GM18907 (cell line): Measurements from ENCODE around the gene LARP1B.
A peak's percentile ranks its signal among the peaks of the same experiment; 100 is the strongest.
"Not testable (repeated sequence)": the region's sequence is repeated elsewhere in the genome, so short reads cannot be mapped to it uniquely, and the experiment has no call there.

Experiments
- ATAC-seq: cut with Tn5 transposase; IDR thresholded peaks from one replicate; pipeline ENCODE4 v1.9.1; 2021; ENCODE audit warnings: mild to moderate bottlenecking, moderate library complexity; ENCODE audit not compliant: unreplicated experiment

Gene LARP1B

GRCh38 chr4:128134925-128135324 is 73.8 kb downstream of the LARP1B start:
- ATAC-seq: no peak

- ATAC-seq: no peak
Measured at GRCh38 chr4:128135391-128135790, 74.3 kb downstream of the LARP1B start.

- no peak for ATAC-seq
Measured at GRCh38 chr4:128141866-128142265, 80.8 kb downstream of the LARP1B start.

DNA sequence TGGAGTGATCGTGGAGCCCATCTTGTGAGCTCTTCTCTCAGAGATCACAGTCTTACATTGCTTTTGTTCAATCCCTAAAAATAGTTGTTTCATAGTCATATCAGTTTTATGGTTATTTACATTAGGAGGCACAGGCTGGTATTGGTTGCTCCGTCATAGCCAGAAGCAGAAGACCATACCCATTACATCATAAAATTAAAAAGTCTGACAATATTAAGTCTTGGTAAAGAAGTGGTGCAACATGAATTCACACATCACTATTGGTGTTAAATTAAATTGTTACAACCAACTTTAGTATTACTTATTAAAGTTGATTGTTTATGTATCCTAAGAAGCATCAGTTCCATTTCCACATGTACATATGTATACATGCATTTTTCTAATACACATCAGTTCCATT is 84.6 kb downstream of the LARP1B start:
- ATAC-seq: no peak

DNA sequence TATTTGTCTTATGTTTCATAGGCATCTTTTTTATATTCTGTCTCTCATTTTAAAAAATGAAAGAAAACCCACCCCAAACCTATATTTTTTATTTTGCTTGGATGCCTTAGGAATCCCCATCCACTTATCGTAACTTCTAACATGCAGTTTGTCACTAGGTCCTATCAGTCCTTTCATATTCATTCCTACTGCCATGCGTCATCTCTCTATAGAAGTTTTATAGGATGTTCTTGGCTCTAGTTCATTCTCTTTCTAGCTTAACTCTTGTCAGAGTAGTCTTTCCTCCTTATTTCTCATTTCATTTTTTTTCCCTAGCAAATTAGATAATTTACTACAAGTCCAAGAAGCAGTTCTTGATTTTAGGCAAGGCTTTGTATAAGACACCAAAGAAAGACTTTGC is 92.7 kb downstream of the LARP1B start:
- no peak for ATAC-seq

GRCh38 chr4:128155231-128155855 is 94.2 kb downstream of the LARP1B start:
- ATAC-seq: no peak

DNA sequence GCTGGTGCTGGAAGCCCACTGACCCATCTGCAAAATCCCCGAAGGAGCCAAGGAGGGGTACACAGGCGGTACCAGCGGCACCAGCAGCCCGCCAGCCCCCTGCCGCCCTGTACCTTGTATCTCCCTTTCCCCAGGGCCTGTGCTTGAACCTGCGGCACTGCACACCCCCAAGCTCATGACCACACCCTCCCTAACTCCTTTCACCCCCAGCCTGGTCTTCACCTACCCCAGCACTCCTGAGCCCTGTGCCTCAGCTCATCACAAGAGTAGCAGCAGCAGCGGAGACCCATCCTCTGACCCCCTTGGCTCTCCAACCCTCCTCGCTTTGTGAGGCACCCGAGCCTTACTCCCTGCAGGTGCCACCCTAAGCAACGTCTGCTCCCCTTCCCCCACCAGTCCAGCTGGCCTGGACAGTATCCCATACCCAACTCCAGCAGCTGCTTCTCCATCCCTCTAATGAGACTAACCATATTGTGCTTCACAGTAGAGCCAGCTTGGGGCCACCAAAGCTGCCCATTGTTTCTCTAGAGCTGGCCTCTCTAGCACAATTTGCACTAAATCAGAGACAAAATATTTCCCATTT is 94.9 kb downstream of the LARP1B start:
- ATAC-seq: no peak

DNA sequence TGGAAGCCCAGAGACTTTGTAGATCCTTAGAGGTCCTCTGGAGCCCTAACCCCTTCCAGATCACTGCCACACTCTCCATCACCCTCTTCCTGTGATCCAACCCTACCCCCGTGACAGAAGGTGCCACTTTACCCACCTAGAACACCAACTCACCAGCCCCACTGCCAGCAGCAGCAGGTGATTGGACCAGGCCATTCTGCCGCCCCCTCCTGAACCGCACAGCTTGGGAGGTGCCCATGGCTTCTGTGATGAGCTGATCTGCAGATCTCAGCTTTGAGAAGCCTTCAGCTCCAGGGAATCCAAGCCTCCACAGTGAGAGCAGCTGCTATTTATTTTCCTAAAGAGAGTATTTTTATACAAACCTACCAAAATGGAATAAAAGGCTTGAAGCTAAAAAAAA is 95.4 kb downstream of the LARP1B start:
- ATAC-seq: not testable (repeated sequence)

DNA sequence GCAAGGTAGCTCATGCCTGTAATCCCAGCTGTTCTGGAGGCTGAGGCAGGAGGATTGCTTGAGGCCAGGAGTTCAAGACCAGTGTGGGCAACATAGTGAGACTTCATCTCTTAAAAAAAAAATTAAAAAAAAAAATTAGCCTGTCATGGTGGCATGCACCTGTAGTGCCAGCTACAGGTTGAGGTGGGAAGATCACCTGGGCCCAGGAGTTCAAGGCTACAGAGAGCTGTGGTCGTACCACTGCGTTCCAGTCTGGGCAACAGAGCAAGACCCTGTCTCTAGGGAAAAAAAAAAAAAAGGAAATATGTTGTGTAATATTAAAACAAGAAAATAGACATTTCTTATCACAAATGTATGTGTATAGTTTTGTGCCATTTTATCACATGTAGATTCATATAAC is 97.8 kb downstream of the LARP1B start:
- ATAC-seq: no peak

- ATAC-seq: no peak
Measured at GRCh38 chr4:128159967-128160366, 98.9 kb downstream of the LARP1B start.

GRCh38 chr4:128161138-128161537 is 100.0 kb downstream of the LARP1B start:
- no peak for ATAC-seq

- no peak for ATAC-seq
Measured at GRCh38 chr4:128162434-128162833, 101.3 kb downstream of the LARP1B start.

DNA sequence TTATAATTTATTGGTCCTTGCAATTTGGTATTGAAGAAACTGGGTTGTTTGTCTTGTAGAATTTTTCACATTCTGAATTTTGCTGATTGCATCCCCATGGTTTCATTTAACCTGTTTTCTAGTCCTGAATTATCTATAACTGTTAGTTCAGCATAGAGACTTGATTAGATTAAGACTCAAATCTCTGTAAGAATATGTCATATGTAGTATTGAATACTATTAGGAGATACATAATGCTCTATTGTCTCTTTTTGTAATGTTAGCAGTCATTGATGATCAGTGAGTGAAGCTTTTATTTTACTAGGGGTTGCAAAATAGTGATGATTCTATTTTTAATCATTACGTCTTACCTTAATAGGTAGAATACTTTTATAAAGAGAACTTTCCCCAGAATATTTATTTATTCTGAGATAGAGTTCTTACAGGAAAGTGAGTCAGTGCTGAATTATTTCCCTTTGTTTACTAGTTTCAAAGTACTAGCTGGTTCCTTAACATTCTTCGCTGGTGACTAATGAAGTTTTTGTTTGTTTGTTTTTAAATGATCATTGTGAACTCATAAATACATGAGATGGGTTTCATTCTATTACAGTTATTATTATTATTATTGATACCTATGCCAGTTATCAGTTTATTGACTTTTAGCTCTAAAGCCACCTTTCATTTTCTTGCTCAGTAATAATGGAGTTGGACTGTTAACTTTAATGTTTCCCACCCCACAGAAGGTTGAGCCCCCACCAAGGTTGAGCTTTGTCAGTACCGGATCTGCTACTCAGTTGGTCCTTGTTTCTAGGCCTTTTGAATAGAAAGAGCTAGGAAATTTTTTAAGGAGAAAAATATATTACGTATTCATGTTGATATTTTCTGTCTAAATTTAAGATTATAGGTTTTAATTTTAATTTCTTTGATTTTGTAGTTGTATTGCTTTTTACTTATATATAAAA is 102.3 kb downstream of the LARP1B start:
- no peak for ATAC-seq

DNA sequence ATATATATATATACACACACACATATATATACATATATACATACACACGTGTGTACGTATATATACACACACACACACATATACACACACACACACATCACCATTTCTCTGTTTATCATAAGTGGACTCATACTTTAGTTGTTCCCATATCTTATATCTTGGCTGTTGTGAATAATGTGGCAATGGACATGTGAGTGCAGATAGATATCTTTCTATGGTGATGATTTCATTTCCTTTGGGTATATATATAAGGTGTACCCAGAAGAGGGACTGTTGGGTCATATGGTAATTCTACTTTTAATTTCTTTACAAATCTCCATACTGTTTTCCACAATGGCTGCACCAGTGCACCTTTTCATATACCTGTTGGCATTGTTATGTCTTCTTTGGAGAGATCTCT is 105.9 kb downstream of the LARP1B start:
- ATAC-seq: no peak

- ATAC-seq: no peak
Measured at GRCh38 chr4:128168701-128169100, 107.6 kb downstream of the LARP1B start.

DNA sequence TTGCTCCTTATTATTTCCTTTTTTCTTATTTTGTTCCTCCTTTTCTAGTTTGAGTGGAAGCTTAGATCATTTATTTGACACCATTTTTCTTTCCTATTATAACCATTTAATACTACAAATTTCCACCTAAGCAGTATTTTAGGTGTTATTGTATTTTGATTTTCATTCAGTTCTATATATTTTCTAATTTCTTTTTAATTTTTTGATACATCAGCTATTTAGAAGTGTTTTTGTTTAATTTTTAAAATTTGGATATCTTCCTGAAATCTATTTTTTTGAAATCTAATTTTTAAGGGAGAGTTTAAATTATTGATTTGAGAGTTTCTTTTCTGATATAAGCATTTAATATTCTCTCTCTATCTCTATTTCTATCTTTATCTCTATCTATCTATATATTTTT is 108.1 kb downstream of the LARP1B start:
- ATAC-seq: no peak

GRCh38 chr4:128176643-128177042 is 115.5 kb downstream of the LARP1B start:
- no peak for ATAC-seq

DNA sequence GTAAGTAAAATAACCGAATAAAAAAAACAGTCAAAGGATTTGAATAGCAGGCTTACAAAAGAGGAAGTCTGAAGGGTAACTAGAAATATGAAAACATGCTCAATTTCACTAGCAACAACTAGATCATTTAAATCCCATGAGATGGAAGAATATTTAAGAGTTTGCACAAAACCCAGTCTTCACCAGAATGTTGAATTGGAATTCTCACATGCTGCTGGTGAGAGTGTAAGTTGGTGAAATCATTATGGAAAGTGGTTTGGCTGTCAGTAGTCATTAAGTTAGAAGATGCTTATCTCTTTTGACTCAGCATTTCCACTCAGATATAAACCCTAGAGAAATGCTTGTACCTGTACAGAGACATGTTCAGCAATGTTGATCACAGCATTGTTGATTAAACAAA is 116.4 kb downstream of the LARP1B start:
- peak; percentile 48 for ATAC-seq

GRCh38 chr4:128186623-128187022 is 125.5 kb downstream of the LARP1B start:
- no peak for ATAC-seq

DNA sequence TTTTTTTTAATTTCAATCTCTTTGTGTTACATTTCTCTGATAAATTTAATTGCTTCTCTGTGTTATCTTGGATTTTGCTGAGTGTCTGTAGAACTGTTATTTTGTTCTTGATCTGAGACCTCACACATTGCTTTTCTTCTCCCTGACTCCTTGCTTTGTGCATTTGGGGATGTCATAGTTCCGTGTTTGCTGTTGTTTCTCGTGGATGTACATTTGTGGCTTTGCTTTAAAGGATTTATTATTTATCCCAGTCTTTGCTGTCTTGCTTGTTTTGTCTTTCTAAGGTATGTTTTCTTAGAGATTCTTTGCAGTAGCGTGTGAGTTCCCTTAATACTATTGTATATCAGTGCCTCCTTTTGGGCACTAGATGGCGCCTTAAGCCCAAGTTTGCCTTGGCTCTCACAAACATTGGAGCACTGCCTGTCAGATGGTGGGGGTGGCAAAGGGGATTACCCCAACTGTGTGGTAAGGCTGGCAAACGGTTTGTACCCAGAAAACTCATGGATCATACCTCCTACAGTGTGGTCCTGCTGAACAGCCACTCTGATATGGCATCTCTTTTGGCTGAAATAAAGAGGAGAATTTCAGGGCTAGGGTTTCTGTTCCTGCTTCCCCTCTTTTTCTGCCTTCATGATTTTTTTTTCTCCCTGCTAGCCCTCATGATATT is 130.1 kb downstream of the LARP1B start:
- ATAC-seq: peak; percentile 100
